ENCODE results near the gene RLIM. TPM values are rescaled to one million over a fixed set of nuclear protein-coding genes. Genes with fewer than 3 reads are reported as not detected.

RLIM gene, protein sequence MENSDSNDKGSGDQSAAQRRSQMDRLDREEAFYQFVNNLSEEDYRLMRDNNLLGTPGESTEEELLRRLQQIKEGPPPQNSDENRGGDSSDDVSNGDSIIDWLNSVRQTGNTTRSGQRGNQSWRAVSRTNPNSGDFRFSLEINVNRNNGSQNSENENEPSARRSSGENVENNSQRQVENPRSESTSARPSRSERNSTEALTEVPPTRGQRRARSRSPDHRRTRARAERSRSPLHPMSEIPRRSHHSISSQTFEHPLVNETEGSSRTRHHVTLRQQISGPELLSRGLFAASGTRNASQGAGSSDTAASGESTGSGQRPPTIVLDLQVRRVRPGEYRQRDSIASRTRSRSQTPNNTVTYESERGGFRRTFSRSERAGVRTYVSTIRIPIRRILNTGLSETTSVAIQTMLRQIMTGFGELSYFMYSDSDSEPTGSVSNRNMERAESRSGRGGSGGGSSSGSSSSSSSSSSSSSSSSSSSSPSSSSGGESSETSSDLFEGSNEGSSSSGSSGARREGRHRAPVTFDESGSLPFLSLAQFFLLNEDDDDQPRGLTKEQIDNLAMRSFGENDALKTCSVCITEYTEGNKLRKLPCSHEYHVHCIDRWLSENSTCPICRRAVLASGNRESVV
- total RNA-seq (2022; extraction: Qiagen RNA extraction), result 13.0 to 17.9 TPM (median 15.4 TPM) in 5 replicates

DNA sequence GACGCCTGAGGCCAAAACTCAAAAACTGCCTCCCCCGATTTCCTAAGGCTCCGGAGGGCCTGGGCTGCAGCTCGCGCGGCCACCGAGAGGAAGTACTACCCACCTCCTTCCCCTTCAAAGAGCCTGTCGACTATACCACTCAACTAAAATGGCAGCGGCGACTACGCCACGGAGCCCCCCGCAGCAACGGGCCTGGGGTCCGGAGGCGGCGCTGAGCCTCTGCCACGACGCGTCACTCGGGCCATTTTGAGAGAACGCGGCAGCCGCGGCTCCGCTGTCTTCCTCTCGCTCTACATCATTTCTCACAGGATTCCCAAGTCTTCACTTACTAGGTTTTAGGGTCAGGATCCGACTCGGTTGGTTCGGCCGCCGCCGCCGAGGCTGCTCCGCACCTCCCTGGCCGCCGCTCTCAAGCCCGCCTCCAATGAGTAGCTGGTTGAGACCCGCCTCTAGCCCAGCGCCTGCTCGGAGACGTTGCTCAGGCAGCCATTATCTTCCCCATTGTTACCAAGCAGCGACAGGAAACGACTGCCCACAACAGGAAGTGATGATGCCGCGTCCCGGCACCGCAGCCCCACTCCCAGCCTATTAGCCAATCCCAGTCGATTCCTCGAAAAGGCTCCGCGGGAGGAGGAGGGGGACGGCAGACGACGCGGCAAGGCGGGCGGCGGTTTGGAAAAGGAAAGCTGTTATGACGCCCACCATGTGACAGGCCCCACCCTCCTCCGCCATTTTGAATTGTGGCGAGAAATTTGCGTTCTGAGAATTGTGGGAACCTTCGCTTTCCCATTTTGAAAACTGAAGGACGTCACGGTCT is at the start of gene RLIM:
Gene RLIM, minus strand, starts transcription at position 532 of the 817 bp plus-strand sequence. CDS start 18,647 bp downstream, outside the sequence.

Other genes with a start within 250 kb of the RLIM start
- gene SLC16A2, start 193.1 kb downstream of the RLIM start, total RNA-seq (2022; extraction: Qiagen RNA extraction), result 19.9 to 24.2 TPM (median 21.1 TPM) in 5 replicates